A549 (cell line): ENCODE results near the gene STX16. TPM values are rescaled to one million over a fixed set of nuclear protein-coding genes. Genes with fewer than 3 reads are reported as not detected.

Source experiments
- ATAC-seq, 2 experiments: fragments of 200-7000 bp in 1 of 2; fragments of >200 bp in 1 of 2; cut with Nextera tagmentation in 1 of 2; cut with Tn5 transposase in 1 of 2; 3 replicates each; pipeline versions ENCODE4 v1.8.0 to v1.9.1; 2018 to 2020; ENCODE audit warnings: mild to moderate bottlenecking in 1 of 2, moderate library complexity in 1 of 2
- CTCF ChIA-PET: fragments of 300-600 bp; sonication (Branson Sonifier 250); formaldehyde crosslinking; extraction: SDS; loops from one replicate; lab custom pipeline; 2021; ENCODE audit warnings: antibody characterized with exemption, inconsistent platforms; lab: Yijun Ruan, JAX
- POLR2A ChIA-PET: fragments of 350-600 bp; formaldehyde crosslinking; extraction: SDS; loops from one replicate; lab custom pipeline; 2021; ENCODE audit warnings: antibody characterized with exemption, inconsistent platforms; lab: Yijun Ruan, JAX
- DNase-seq, 2 experiments: peaks; one replicate each; pipeline versions ENCODE4 v3.0.0 to v3.0.0-alpha.2; 2011 to 2016; ENCODE audit warnings: low read depth in 1 of 2, low spot score in 1 of 2
- FAIRE-seq: peaks from 2 replicates; lab custom pipeline; 2011; peaks lifted over from hg19 to GRCh38; lab: Jason Lieb, UNC
- H3K27ac ChIP-seq, 2 experiments: fragments of >200 bp; sonication (Bioruptor Twin); formaldehyde crosslinking; 3 replicates each; pipeline ENCODE4 v1.5.1; 2016 to 2017
- H3K4me1 ChIP-seq: fragments of >200 bp; sonication (Bioruptor Twin); formaldehyde crosslinking; 3 replicates; pipeline ENCODE4 v1.6.1; 2016
- H3K4me2 ChIP-seq: fragments of >200 bp; sonication (Bioruptor Twin); formaldehyde crosslinking; 3 replicates; pipeline ENCODE4 v1.6.1; 2016
- H3K4me3 ChIP-seq: fragments of >200 bp; sonication (Bioruptor Twin); formaldehyde crosslinking; 3 replicates; pipeline ENCODE4 v1.5.1; 2016
- H3K9me3 ChIP-seq: fragments of >200 bp; sonication (Bioruptor Twin); formaldehyde crosslinking; 3 replicates; pipeline ENCODE4 v1.6.1; 2016
- CBX8 ChIP-seq: fragments of 200-600 bp; sonication (generic); IDR thresholded peaks from 2 replicates; pipeline ENCODE4 v1.6.1; 2016
- CHD2 ChIP-seq: fragments of 150-350 bp; IDR thresholded peaks from 2 replicates; pipeline ENCODE4 v1.6.1; 2014; ENCODE audit warnings: low read length; ENCODE audit not compliant: partially characterized antibody
- CTCF ChIP-seq: fragments of >200 bp; sonication (Bioruptor Twin); formaldehyde crosslinking; IDR thresholded peaks from 3 replicates; pipeline ENCODE4 v1.5.1; 2016
- EHF ChIP-seq: fragments of 250-450 bp; sonication (Bioruptor Pico); IDR thresholded peaks from 2 replicates; pipeline ENCODE4 v1.5.0; 2020; ENCODE audit warnings: mild to moderate bottlenecking
- EHMT2 ChIP-seq: fragments of 200-600 bp; sonication (generic); IDR thresholded peaks from 2 replicates; pipeline ENCODE4 v1.6.1; 2016; ENCODE audit warnings: antibody characterized with exemption, low read depth, mild to moderate bottlenecking, moderate library complexity
- ELK1 ChIP-seq: fragments of 150-350 bp; IDR thresholded peaks from 2 replicates; pipeline ENCODE4 v1.6.1; 2014; ENCODE audit warnings: low read depth, mild to moderate bottlenecking, low read length
- EP300 ChIP-seq, 2 experiments: fragments of >200 bp; sonication (Bioruptor Twin); formaldehyde crosslinking; IDR thresholded peaks; 2 replicates in 1 of 2; 3 replicates in 1 of 2; pipeline ENCODE4 v1.6.1; 2016 to 2017
- ESRRA ChIP-seq: fragments of 150-350 bp; IDR thresholded peaks from 2 replicates; pipeline ENCODE4 v1.6.1; 2014; ENCODE audit warnings: mild to moderate bottlenecking, low read length, borderline replicate concordance
- FOSB ChIP-seq: fragments of 250-450 bp; sonication (Bioruptor Pico); IDR thresholded peaks from 2 replicates; pipeline ENCODE4 v1.5.0; 2020; ENCODE audit warnings: mild to moderate bottlenecking, moderate library complexity
- GATA3 ChIP-seq: IDR thresholded peaks from 2 replicates; pipeline ENCODE4 v1.6.1; 2012; ENCODE audit warnings: borderline replicate concordance
- HDAC2 ChIP-seq: fragments of 200-600 bp; sonication (generic); IDR thresholded peaks from 2 replicates; pipeline ENCODE4 v1.6.1; 2016
- HOXA7 ChIP-seq: fragments of 250-450 bp; sonication (Bioruptor Pico); IDR thresholded peaks from 2 replicates; pipeline ENCODE4 v1.5.0; 2020; ENCODE audit warnings: mild to moderate bottlenecking, moderate library complexity
- HOXB5 ChIP-seq: fragments of 250-450 bp; sonication (Bioruptor Pico); IDR thresholded peaks from 2 replicates; pipeline ENCODE4 v1.5.0; 2020; ENCODE audit warnings: mild to moderate bottlenecking, moderate library complexity
- JUNB ChIP-seq: fragments of >200 bp; sonication (Bioruptor Twin); formaldehyde crosslinking; IDR thresholded peaks from 2 replicates; pipeline ENCODE4 v1.6.1; 2016
- KDM1A ChIP-seq: fragments of 200-600 bp; sonication (generic); IDR thresholded peaks from 2 replicates; pipeline ENCODE4 v1.6.1; 2016; ENCODE audit warnings: low read depth, mild to moderate bottlenecking
- MAZ ChIP-seq: fragments of 150-350 bp; IDR thresholded peaks from 2 replicates; pipeline ENCODE4 v1.6.1; 2014; ENCODE audit warnings: antibody characterized with exemption, low read depth, low read length, borderline replicate concordance
- NR3C1 ChIP-seq: fragments of >200 bp; sonication (Bioruptor Twin); formaldehyde crosslinking; IDR thresholded peaks from 3 replicates; pipeline ENCODE4 v1.6.1; 2017
- PHF8 ChIP-seq: fragments of 200-600 bp; sonication (generic); IDR thresholded peaks from 2 replicates; pipeline ENCODE4 v1.6.1; 2016; ENCODE audit warnings: low read depth, mild to moderate bottlenecking, antibody characterized with exemption, moderate library complexity, borderline replicate concordance
- POLR2A ChIP-seq: IDR thresholded peaks from 2 replicates; pipeline ENCODE4 v1.6.1; 2012; ENCODE audit warnings: mild to moderate bottlenecking, low read length
- POLR2AphosphoS2 ChIP-seq: conservative IDR thresholded peaks from 2 replicates; pipeline ENCODE4 v1.6.1; 2012; ENCODE audit warnings: low read length, improper control_type of control experiment, inconsistent platforms
- RARB ChIP-seq: fragments of 250-450 bp; sonication (Bioruptor Pico); IDR thresholded peaks from 2 replicates; pipeline ENCODE4 v1.8.0; 2021; ENCODE audit warnings: mild to moderate bottlenecking, moderate library complexity
- RNF2 ChIP-seq: fragments of 200-600 bp; sonication (generic); IDR thresholded peaks from 2 replicates; pipeline ENCODE4 v1.6.1; 2016; ENCODE audit warnings: low read depth, mild to moderate bottlenecking, antibody characterized with exemption, moderate library complexity, borderline replicate concordance
- SREBF2 ChIP-seq: fragments of 450-650 bp; IDR thresholded peaks from 2 replicates; pipeline ENCODE4 v1.6.1; 2014; ENCODE audit warnings: mild to moderate bottlenecking, moderate library complexity
- TFCP2L1 ChIP-seq: fragments of 250-450 bp; sonication (Bioruptor Pico); IDR thresholded peaks from 2 replicates; pipeline ENCODE4 v1.5.0; 2021; ENCODE audit warnings: mild to moderate bottlenecking
- ZC3H11A ChIP-seq: fragments of 450-650 bp; IDR thresholded peaks from 2 replicates; pipeline ENCODE4 v1.6.1; 2014; ENCODE audit warnings: antibody characterized with exemption, mild to moderate bottlenecking
- ZFP36 ChIP-seq: fragments of 450-650 bp; IDR thresholded peaks from 2 replicates; pipeline ENCODE4 v1.6.1; 2014; ENCODE audit warnings: borderline replicate concordance; ENCODE audit not compliant: partially characterized antibody
- WGBS: methylation state at CpG from one replicate; pipeline ENCODE4 v1.1.6; 2017; ENCODE audit errors: missing lambda C conversion rate; 5-methylcytosine and 5-hydroxymethylcytosine counted together
- polyA plus RNA-seq, 4 experiments: library from polyadenylated mRNA; depleted of rRNA in 3 of 4; stranded (reverse); fragments of >200 nt; fragmentation: RNase III in 1 of 4; extraction: RNeasy Plus Mini Kit Qiagen cat#74134 plus additional on column Dnase treatment in 1 of 4; gene quantifications; 2 replicates in 3 of 4; 3 replicates in 1 of 4; pipeline ENCODE4 v1.2.3, GENCODE V29; 2011 to 2017
- TF ChIP-seq, protein P1 (sequence below): fragments of 250-450 bp; sonication (Bioruptor Pico); IDR thresholded peaks from 2 replicates; pipeline ENCODE4 v1.5.0; 2020; ENCODE audit warnings: low read depth, mild to moderate bottlenecking, moderate library complexity
- TF ChIP-seq, protein P2 (sequence below): IDR thresholded peaks from 2 replicates; pipeline ENCODE4 v1.6.1; 2012; ENCODE audit warnings: low read depth, borderline replicate concordance
- TF ChIP-seq, protein P3 (sequence below): IDR thresholded peaks from 2 replicates; pipeline ENCODE4 v1.6.1; 2012

The STX16 gene
- polyA plus RNA-seq, 2 of the 4 experiments (the other 2 are of a cell fraction), result 68.5 to 71.6 TPM

- 87% methylated on average over 2 of the region's 2 CpGs for WGBS
- FAIRE-seq, result no peak
- ChIA-PET CTCF (interaction anchor here (1.3 to 2.3 kb wide), 5 partner anchors 10 to 424 kb away, joined by 3 to 9 read pairs (median 5); no protein-coding TSS in a partner anchor), POLR2A (no interaction called here)
- Histone ChIP-seq H3K4me3 (no peak overlapping the region), H3K4me2 (no peak overlapping the region), H3K9me3 (no peaks in the 10 kb centered on the region), H3K4me1 (peaks cover 33% of the 10 kb centered on the region; the same call in 2 of the 3 replicates), H3K27ac (no peak overlapping the region)
- ATAC-seq, result no peak
- no peak for DNase-seq
- TF ChIP-seq, protein P1, sequence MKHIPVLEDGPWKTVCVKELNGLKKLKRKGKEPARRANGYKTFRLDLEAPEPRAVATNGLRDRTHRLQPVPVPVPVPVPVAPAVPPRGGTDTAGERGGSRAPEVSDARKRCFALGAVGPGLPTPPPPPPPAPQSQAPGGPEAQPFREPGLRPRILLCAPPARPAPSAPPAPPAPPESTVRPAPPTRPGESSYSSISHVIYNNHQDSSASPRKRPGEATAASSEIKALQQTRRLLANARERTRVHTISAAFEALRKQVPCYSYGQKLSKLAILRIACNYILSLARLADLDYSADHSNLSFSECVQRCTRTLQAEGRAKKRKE (CRISPR knock-in tag), result no peak
- TF ChIP-seq HOXA7 (no peak), SREBF2 (no peak), HOXB5 (CRISPR knock-in tag) (no peak), MAZ (no peak)
These were observed 6.2 kb downstream of the STX16 start for GRCh38 chr20:58657262-58657661.

DNA sequence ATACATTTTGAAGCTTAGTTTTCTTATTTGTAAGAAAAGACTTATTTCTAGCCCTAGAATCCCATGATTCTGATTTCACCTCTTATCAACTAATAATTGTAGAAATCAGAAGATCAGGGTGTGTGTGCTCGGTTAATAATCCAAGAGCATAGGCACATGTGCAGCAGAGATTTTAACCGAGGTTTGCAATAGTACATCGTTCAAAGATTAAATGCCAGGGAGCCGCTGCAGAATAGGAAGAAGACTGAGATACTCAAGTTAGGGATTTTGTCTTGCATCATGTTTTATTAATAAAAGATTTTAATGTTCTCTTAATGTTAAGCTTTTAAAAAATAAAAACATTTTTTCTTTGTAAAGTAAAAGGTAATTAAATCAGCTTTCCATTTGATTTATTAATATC, 6.9 kb downstream of the STX16 start:
- Histone ChIP-seq H3K4me2 (no peak overlapping the region), H3K4me3 (no peak overlapping the region), H3K4me1 (peaks cover 30% of the 10 kb centered on the region; the same call in 2 of the 3 replicates), H3K27ac (no peak overlapping the region), H3K9me3 (no peaks in the 10 kb centered on the region)
- TF ChIP-seq JUNB, result no peak
- no peak for TF ChIP-seq ELK1
- no peak for TF ChIP-seq FOSB (CRISPR knock-in tag)
- TF ChIP-seq ZC3H11A, result no peak
- TF ChIP-seq HDAC2, result no peak
- TF ChIP-seq KDM1A, result no peak
- TF ChIP-seq POLR2A, result no peak
- no peak for TF ChIP-seq CHD2
- TF ChIP-seq EHMT2, result no peak
- no peak for TF ChIP-seq NR3C1
- no peak for TF ChIP-seq RNF2
- no peak for TF ChIP-seq EP300 (IDR thresholded peaks at IDR 0.05)
- TF ChIP-seq, protein P2, sequence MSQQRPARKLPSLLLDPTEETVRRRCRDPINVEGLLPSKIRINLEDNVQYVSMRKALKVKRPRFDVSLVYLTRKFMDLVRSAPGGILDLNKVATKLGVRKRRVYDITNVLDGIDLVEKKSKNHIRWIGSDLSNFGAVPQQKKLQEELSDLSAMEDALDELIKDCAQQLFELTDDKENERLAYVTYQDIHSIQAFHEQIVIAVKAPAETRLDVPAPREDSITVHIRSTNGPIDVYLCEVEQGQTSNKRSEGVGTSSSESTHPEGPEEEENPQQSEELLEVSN, result no peak
- no peak for TF ChIP-seq ZFP36
- TF ChIP-seq SREBF2, result no peak
- TF ChIP-seq ESRRA, result no peak
- WGBS, result 91% methylated on average over 4 of the region's 4 CpGs
- ChIA-PET CTCF (interaction anchor here (1.3 to 2.3 kb wide), 4 partner anchors 9 to 425 kb away, joined by 3 to 9 read pairs (median 6); no protein-coding TSS in a partner anchor), POLR2A (no interaction called here)
- DNase-seq (no peak), FAIRE-seq (no peak), ATAC-seq (no peak)

DNA sequence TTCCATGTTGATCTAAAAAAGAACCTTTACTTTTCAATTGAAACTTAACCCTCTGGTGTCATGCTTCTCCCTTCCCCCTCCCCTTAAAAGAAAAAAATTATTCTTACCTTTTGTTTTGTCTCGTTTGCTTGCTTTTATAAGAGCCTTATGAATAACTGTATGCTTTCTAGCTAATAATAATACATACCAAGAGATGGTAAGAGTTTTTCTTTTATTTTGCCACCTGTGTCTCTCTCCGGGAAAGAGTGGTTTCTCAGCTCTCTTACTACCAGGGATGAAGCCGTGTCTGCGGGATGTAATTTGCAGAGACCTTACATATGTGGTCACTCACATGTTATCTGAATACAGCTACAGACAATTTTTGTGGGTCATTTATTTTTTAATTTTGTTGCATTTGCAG, 7.7 kb downstream of the STX16 start:
- WGBS, result 89% methylated on average over 4 of the region's 4 CpGs
- Histone ChIP-seq H3K27ac (no peak overlapping the region), H3K4me2 (no peak overlapping the region; the same call in 2 of the 3 replicates), H3K4me3 (no peak overlapping the region), H3K4me1 (peaks cover 22% of the 10 kb centered on the region; the same call in 2 of the 3 replicates)
- FAIRE-seq (no peak), DNase-seq (no peak), ATAC-seq (no peak)
- ChIA-PET CTCF (interaction anchor here (1.1 to 2.7 kb wide), 5 partner anchors 8 to 426 kb away, joined by 3 to 15 read pairs (median 5); partner anchors contain the start of gene STX16), POLR2A (interaction anchor here (1.3 kb wide), 1 partner anchor 8 kb away, joined by 5 read pairs; the partner anchor contains the start of gene STX16)
- TF ChIP-seq TFCP2L1 (no peak), JUNB (no peak), POLR2A (no peak), GATA3 (no peak), RARB (no peak), ELK1 (no peak), CBX8 (no peak), PHF8 (no peak), POLR2AphosphoS2 (no peak), EHF (CRISPR knock-in tag) (no peak), MAZ (no peak), CTCF (no peak)
- TF ChIP-seq, protein P3, sequence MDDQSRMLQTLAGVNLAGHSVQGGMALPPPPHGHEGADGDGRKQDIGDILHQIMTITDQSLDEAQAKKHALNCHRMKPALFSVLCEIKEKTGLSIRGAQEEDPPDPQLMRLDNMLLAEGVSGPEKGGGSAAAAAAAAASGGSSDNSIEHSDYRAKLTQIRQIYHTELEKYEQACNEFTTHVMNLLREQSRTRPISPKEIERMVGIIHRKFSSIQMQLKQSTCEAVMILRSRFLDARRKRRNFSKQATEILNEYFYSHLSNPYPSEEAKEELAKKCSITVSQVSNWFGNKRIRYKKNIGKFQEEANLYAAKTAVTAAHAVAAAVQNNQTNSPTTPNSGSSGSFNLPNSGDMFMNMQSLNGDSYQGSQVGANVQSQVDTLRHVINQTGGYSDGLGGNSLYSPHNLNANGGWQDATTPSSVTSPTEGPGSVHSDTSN, result no peak
- TF ChIP-seq, all 56 proteins: peak for 0
- no peaks in the 10 kb centered on the region for H3K9me3 ChIP-seq
